NB4 (cell line): Measurements from ENCODE around the gene U2AF2.

Source experiments
- POLR2A ChIP-seq: IDR thresholded peaks from 2 replicates; pipeline ENCODE4 v1.6.1; 2011; ENCODE audit warnings: mild to moderate bottlenecking; ENCODE audit not compliant: insufficient read length; ENCODE audit errors: extremely low read depth
- TF ChIP-seq, protein P1 (sequence below): IDR thresholded peaks from one replicate; pipeline ENCODE4 v1.5.1; 2012; ENCODE audit warnings: low read depth, low read length
- TF ChIP-seq, protein P2 (sequence below): IDR thresholded peaks from 2 replicates; pipeline ENCODE4 v1.6.1; 2011; ENCODE audit warnings: low read depth, low read length

DNA sequence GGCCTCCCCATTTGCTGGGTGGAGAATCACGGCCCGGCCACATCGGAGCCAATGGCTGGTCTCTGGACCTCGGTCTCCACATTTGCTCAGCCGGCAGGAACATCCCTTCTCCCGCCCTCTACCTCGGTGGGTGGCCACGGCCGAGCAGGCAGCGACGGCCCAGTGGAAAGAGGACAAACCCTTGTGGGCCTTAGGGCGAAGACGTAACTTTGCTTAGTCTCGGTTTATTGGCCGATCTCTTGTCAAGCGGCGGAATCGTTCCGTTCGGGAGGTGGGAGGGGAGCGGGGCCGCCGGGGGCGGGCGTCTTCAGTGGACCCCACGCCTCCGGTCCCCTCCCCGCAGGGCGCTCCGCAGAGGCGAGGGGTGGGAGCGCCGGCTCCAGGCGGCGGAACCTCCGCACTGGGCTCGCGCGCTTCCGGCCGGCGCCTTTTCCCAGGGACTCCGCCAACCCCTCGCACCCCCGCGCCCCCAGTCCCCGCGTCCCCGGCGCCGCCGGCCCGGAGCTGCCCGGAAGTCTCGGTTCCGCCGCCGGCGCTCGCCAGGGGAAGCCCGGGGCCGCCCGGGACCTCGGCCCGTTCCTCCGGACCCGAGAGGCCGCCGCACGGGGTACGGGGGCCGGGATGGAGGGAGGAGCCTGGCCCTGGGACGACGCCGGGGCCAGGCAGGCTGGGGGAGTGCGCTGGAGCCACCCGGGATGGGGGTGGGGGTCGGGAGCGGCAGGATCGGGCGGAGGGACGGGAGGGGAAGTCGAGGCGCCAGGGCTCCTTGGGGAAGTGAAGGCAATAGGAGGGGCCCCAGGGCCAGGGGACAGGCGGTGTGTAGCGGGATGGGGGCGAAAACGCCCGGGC, 14.0 kb upstream of the U2AF2 start, which contains the start of gene ZNF580:
- TF ChIP-seq, protein P1, sequence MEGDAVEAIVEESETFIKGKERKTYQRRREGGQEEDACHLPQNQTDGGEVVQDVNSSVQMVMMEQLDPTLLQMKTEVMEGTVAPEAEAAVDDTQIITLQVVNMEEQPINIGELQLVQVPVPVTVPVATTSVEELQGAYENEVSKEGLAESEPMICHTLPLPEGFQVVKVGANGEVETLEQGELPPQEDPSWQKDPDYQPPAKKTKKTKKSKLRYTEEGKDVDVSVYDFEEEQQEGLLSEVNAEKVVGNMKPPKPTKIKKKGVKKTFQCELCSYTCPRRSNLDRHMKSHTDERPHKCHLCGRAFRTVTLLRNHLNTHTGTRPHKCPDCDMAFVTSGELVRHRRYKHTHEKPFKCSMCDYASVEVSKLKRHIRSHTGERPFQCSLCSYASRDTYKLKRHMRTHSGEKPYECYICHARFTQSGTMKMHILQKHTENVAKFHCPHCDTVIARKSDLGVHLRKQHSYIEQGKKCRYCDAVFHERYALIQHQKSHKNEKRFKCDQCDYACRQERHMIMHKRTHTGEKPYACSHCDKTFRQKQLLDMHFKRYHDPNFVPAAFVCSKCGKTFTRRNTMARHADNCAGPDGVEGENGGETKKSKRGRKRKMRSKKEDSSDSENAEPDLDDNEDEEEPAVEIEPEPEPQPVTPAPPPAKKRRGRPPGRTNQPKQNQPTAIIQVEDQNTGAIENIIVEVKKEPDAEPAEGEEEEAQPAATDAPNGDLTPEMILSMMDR, result no peak
- TF ChIP-seq, protein P2, sequence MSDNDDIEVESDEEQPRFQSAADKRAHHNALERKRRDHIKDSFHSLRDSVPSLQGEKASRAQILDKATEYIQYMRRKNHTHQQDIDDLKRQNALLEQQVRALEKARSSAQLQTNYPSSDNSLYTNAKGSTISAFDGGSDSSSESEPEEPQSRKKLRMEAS, result no peak
- TF ChIP-seq POLR2A, result no peak
